Measurements from ENCODE around the gene SRPK1.
"Not testable (repeated sequence)": the region's sequence is repeated elsewhere in the genome, so short reads cannot be mapped to it uniquely, and the experiment has no call there.

Gene SRPK1

DNA sequence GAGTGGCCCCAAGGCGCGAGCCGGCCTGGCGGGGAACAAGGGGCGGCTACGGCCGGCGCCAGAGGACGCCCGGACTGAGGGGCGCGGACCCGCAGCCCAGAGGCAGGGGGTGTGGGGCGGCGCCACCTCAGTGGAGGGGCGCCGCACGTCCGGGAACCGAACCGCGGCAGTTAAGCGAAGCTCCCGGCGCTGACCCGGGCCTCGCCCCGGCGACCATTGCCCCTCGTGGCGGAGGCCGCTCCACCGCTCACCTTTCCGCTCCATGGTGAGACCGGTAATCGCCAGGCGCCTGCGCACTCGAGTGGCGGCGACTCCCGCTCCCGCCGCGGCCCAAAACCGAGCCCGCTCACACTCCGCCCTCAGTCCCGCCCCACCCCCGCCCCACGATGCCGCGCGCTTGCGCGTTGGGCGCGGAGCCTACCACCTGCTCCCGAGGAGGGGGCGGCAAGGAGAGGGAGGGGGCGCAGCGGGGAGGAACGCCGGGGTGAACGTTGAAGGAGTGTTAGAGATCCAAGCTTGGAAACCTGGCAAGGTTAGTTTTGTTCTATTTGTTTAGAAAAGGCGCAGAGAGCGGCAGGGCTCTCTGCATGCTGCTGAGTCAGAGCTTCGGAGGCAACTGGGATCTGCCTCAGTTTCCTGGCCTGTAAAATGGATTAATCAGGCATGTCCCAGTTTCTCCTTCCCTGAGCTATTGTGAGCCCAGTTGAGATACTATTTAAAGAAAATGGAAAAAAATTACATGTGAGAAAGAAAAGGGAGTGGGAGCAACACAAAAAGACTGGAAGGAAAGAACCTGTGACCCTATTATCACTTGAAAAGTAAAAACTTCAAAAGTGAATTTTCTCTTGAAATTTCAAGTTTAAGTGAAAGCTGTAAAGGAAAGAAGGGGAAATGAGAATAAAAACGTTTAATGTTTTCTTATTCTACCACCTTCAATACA is at the start of gene SRPK1:
TSS of gene SRPK1 (minus strand) at position 306 of the 940 bp plus-strand sequence. CDS start at position 264, 42 bp downstream.
- peak; percentile 83 for DNase-seq

DNA sequence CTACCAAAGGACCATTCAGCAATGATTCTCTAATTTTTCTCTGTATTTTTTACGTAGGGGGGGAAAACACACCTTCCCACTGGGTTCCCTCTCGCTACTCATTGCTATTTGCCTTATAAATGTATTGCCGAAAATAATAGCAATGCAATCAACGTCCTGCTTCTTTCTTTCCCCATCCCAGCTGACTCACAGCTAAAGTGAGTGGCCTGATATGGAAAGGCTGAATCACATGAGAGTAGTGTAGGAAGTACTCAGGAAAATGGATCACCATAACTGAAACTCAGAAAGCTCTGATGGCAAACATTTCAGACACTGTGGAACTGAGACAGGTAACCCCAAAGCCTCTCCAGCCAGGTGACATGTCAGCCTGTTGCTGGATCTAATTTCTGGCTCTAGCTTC is 49.3 kb upstream of the SRPK1 start:
- no peak for DNase-seq

DNA sequence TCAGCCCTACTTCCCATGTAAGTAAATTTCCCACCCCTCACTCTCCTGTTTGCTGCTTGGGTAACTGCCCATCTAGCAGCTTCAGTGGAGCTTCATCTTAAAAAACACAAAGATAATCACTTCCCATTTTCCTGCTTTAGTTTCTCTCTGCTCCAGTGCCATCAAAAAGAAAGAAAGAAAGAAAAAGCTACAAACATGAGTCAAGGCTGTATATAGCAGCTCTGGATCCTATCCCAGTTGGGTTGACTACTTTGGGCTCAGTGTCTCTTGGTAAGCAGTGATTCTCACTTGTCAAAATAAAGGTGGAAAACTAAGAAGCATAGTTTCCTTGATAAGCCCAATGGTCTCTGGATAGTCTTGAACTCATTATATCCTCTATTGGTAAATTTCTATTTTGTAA is 48.7 kb upstream of the SRPK1 start:
- no peak for DNase-seq

DNA sequence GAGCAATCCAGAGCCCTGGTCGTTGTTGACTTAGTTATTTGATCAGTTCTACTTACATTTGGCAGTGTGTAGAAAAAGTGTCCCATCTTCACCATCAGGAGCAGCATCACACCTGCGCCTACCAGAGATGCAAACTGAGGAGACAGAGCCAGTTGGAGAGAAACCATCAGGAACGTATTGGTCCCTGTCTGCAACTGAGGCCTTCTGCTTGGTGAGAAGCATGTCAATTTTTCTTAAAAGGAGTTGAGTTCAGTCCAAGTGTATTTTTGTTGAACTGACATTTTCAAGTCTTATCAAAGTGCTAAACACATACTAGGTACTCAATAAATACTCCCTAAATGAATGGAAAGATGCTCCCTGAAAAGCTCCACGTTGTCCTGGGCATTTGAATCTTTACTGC is 47.9 kb upstream of the SRPK1 start:
- no peak for DNase-seq

- no peak for DNase-seq
Measured at GRCh38 chr6:35967076-35967774, 46.3 kb upstream of the SRPK1 start.

DNA sequence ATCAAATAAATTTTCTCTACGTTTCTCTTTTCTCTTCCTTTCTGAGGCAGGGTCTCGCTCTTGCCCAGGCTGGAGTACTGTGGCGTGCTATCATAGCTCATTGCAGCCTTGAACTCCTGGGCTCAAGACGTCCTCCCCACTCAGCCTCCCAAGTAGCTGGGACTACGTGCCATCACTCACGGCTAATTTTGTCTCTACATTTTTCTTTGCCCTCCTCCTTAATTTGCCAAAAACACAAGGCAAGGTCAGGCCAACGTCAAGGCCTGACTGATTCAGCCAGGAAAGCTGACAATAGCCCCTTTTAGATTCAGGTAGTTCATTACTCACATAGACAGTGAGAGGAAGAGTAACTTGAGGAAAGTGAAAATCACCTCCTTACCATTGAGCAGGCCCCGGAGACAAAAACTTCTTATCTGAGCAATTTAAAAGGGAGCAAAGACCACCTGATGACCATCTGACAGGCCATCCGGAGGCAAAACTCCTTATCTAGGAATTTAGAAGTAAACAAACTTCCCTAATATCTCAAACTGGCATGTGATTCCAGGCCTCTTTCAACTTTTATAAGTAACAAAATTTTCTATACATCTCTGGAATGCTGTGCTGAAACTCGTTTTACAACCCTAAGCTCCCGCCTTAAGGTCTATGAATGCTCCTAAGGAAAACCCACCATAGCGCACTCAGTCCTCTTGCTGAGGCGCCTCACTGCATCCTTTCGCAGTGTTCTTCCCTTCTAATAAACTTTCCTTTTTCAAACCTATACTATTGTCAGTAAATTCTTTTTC is 42.1 kb upstream of the SRPK1 start:
- DNase-seq: no peak

DNA sequence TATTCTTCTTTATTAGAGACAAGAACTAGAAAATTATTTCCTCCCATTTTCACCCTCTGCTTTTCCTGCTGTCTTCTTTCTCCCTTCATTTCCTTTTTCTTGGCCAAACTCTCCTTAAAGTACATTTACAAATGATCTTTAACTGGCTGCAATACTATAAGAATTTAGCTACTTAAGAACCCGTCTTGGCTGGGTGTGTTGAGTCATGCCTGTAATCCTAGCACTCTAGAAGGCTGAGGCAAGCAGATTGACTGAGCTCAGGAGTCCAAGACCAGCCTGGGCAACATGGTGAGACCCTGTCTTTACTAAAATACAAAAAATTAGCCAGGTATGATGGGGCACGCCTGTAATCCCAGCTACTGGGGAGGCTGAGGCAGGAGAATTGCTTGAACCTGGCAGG is 39.3 kb upstream of the SRPK1 start:
- no peak for DNase-seq

GRCh38 chr6:35955970-35956369 is 35.1 kb upstream of the SRPK1 start:
- no peak for DNase-seq

DNA sequence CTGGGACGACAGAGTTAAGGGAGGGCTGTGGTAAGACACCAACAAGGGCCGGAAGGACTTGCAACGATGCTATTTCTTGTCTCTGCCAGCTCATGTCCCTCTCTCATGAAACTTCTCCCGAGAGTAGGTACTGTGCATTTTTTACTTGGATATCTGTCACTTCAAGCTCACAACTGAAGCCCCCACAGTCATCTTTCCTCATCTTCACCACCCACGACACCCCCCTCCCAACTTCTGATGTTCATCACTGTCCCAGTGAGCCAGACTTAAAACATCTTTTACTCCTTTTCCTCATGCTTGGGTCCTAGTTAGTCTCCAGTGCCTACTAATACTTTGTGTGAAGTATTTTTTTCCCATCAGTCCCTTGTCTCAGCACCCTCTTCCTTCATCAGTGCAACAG is 34.6 kb upstream of the SRPK1 start:
- DNase-seq: no peak

DNA sequence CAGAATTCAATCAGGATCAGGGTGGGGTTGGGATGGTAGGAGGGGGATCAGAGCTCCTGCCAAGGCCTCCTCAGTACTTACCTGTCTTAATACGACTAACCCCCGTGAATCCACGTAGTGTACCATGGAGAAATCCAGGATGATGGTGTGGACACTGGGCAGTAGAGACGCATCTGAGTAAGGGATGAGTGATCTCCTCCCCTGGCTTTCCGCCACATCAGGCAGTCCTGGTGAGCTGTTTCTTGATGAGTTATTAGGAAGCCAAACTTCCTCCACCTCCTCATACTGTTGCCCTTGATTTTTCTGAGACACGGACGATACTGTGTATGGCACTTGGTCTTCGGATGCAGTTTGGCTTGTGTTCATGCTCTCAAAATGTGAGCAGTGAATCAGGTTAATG is 34.2 kb upstream of the SRPK1 start:
- no peak for DNase-seq

GRCh38 chr6:35954333-35954732 is 33.4 kb upstream of the SRPK1 start:
- no peak for DNase-seq

- DNase-seq: no peak
Measured at GRCh38 chr6:35948725-35949124, 27.8 kb upstream of the SRPK1 start.

DNA sequence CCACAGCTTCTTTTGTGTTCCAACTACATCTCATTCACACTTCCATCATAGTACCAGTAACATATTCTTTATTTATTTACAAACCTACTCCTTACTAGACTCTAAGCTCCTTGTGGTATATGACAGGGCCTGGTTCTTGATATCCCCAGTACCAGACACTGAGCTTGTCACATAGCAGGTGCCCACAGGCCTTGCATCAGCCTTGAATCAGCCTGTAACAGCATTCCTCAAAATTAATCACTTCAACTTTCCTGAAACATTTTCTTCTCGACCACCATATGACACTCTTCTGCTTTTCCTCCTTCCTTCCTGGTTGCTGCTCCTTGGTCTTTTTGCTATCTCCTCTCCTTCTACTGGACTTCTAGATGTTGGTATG is 24.7 kb upstream of the SRPK1 start:
- DNase-seq: no peak

- no peak for DNase-seq
Measured at GRCh38 chr6:35943390-35943789, 22.5 kb upstream of the SRPK1 start.

DNA sequence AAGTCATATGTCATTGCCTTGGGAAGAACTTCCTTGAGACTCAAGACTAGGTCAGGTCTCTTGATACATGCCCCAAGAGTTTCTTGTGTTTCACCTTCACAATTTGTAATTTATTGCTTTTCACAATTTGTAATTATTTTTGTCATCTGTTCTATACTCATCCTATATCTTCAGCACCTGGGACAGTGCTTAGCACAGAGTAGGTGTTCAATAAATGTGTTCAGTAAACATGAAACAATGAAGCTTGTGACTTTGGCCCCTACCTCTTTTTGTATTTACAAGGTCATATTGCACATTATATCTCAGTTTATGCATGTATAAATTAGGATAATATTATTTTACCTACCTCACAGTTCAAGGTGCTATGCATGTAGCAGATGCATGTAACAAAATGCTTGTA is 21.5 kb upstream of the SRPK1 start:
- DNase-seq: no peak

DNA sequence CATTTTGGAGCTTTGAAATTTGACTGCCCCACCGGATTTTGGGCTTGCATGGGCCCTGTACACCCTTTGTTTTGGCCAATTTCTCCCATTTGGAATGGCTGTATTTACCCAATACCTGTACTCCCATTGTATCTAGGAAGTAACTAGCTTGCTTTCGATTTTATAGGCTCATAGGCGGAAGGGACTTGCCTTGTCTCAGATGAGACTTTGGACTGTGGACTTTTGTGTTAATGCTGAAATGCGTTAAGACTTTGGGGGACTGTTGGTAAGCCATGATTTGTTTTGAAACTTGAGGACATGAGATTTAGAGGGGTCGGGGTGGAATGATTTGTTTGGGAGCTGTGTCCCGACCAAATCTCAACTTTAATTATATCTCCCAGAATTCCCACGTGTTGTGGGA is 20.3 kb upstream of the SRPK1 start:
- DNase-seq: not testable (repeated sequence)

DNA sequence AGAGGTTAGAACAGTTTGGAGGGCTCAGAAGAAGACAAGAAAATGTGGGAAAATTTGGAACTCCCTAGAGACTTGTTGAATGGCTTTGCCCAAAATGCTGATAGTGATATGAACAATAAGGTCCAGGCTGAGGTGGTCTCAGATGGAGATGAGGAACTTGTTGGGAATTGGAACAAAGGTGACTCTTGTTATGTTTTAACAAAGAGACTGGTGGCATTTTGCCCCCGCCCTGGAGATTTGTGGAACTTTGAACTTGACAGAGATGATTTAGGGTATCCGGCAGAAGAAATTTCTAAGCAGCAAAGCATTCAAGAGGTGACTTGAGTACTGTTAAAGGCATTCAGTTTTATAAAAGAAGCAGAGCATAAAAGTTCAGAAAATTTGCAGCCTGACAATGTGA is 19.1 kb upstream of the SRPK1 start:
- DNase-seq: not testable (repeated sequence)

GRCh38 chr6:35939259-35939658 is 18.4 kb upstream of the SRPK1 start:
- not testable (repeated sequence) for DNase-seq

GRCh38 chr6:35936681-35937359 is 15.9 kb upstream of the SRPK1 start:
- DNase-seq: no peak

GRCh38 chr6:35935469-35935868 is 14.6 kb upstream of the SRPK1 start:
- no peak for DNase-seq

- DNase-seq: no peak
Measured at GRCh38 chr6:35933844-35934243, 12.9 kb upstream of the SRPK1 start.

DNA sequence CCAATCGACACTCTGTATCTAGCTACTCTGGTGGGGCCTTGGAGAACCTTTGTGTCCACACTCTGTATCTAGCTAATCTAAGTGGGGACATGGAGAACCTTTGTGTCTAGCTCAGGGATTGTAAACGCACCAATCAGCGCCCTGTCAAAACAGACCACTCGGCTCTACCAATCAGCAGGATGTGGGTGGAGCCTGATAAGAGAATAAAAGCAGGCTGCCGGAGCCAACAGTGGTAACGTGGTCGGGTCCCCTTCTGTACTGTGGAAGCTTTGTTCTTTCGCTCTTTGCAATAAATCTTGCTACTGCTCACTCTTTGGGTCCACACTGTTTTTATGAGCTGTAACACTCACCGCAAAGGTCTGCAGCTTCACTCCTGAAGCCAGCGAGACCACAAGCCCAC is 11.0 kb upstream of the SRPK1 start:
- DNase-seq: not testable (repeated sequence)

DNA sequence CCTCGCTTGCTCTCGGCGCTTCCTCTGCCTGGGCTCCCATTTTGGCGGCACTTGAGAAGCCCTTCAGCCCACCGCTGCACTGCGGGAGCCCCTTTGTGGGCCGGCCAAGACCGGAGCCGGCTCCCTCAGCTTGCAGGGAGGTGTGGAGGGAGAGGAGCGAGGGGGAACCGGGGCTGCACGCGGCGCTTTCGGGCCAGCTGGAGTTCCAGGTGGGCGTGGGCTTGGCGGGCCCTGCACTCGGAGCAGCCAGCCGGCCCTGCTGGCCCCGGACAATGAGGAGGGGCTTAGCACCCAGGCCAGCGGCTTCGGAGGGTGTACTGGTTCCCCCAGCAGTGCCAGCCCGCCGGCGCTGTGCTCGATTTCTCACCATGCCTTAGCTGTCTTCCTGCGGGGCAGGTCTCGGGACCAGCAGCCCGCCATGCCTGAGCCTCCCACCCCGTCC is 10.2 kb upstream of the SRPK1 start:
- DNase-seq: no peak

Measured in activated effector memory CD4-positive, alpha-beta T cell treated with Interleukin-2 at 50 U/mL for 16 hours (primary cell).